GM23338 (cell line): ENCODE results near the gene FILIP1L.

Experiments
- CREB1 ChIP-seq: fragments of 250-450 bp; sonication (Bioruptor Pico); IDR thresholded peaks from 2 replicates; pipeline ENCODE4 v1.5.0; 2020; ENCODE audit warnings: low read depth, mild to moderate bottlenecking, moderate library complexity
- EZH2 ChIP-seq: fragments of 200-600 bp; sonication (generic); IDR thresholded peaks from one replicate; pipeline ENCODE4 v1.8.0; 2017; ENCODE audit warnings: antibody characterized with exemption, mild to moderate bottlenecking, low read depth; ENCODE audit not compliant: unreplicated experiment
- EZH2phosphoT487 ChIP-seq: fragments of 200-600 bp; sonication (generic); IDR thresholded peaks from one replicate; pipeline ENCODE4 v1.8.1; 2018; ENCODE audit warnings: antibody characterized with exemption; ENCODE audit not compliant: unreplicated experiment
- JUNB ChIP-seq: IDR thresholded peaks from one replicate; pipeline ENCODE4 v1.6.1; 2016; ENCODE audit warnings: antibody characterized with exemption; ENCODE audit not compliant: unreplicated experiment
- POLR2AphosphoS5 ChIP-seq: IDR thresholded peaks from 2 replicates; pipeline ENCODE4 v1.6.1; 2016; ENCODE audit warnings: antibody characterized with exemption, low read depth
- ZNF114 ChIP-seq: fragments of 250-450 bp; sonication (Bioruptor Pico); IDR thresholded peaks from 2 replicates; pipeline ENCODE4 v1.5.0; 2020; ENCODE audit warnings: mild to moderate bottlenecking, moderate library complexity
- TF ChIP-seq, protein P1 (sequence below), 2 experiments: fragments of 200-600 bp in 1 of 2; sonication (generic) in 1 of 2; conservative IDR thresholded peaks; 2 replicates each; pipeline versions ENCODE4 v1.5.1 to v1.6.1; 2016 to 2017; ENCODE audit warnings: antibody characterized with exemption in 2 of 2, low read depth in 2 of 2, mild to moderate bottlenecking in 2 of 2, moderate library complexity in 1 of 2
- TF ChIP-seq, protein P2 (sequence below): IDR thresholded peaks from one replicate; pipeline ENCODE4 v1.6.1; 2018; ENCODE audit warnings: antibody characterized with exemption; ENCODE audit not compliant: unreplicated experiment
- TF ChIP-seq, protein P3 (sequence below): fragments of 250-450 bp; sonication (Bioruptor Pico); IDR thresholded peaks from 2 replicates; pipeline ENCODE4 v1.5.0; 2020; ENCODE audit warnings: mild to moderate bottlenecking, moderate library complexity
- TF ChIP-seq, protein P4 (sequence below): IDR thresholded peaks from 2 replicates; pipeline ENCODE4 v1.6.1; 2016; ENCODE audit warnings: antibody characterized with exemption

DNA sequence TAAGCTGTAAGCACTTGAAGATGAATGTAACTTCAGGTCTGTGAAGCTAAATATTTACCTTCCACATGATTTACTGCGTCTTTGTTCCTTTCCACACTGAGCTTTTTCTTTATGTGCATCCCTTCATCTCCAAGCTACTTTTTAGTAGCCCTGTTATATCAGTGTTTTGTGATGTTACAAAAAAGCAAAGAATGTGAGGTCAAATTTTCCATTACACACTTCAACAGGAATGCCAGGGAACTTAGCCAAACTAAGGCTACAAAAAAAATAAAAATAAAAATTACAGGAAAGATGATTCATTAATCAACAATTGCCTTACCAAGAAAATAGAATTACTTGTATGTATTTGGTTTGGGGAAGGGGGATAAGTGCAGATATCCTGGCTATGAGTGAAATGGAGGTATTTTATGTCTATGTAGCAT lies 73.0 kb downstream of the FILIP1L start:
- TF ChIP-seq, protein P1, sequence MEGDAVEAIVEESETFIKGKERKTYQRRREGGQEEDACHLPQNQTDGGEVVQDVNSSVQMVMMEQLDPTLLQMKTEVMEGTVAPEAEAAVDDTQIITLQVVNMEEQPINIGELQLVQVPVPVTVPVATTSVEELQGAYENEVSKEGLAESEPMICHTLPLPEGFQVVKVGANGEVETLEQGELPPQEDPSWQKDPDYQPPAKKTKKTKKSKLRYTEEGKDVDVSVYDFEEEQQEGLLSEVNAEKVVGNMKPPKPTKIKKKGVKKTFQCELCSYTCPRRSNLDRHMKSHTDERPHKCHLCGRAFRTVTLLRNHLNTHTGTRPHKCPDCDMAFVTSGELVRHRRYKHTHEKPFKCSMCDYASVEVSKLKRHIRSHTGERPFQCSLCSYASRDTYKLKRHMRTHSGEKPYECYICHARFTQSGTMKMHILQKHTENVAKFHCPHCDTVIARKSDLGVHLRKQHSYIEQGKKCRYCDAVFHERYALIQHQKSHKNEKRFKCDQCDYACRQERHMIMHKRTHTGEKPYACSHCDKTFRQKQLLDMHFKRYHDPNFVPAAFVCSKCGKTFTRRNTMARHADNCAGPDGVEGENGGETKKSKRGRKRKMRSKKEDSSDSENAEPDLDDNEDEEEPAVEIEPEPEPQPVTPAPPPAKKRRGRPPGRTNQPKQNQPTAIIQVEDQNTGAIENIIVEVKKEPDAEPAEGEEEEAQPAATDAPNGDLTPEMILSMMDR (conservative IDR thresholded peaks at IDR 0.05; ENCODE audit: low read depth in 2 of 2) = no peak
- TF ChIP-seq EZH2 (no peak), POLR2AphosphoS5 (no peak), ZNF114 (no peak), CREB1 (CRISPR knock-in tag) (no peak), EZH2phosphoT487 (no peak), JUNB (no peak)
- TF ChIP-seq, protein P2, sequence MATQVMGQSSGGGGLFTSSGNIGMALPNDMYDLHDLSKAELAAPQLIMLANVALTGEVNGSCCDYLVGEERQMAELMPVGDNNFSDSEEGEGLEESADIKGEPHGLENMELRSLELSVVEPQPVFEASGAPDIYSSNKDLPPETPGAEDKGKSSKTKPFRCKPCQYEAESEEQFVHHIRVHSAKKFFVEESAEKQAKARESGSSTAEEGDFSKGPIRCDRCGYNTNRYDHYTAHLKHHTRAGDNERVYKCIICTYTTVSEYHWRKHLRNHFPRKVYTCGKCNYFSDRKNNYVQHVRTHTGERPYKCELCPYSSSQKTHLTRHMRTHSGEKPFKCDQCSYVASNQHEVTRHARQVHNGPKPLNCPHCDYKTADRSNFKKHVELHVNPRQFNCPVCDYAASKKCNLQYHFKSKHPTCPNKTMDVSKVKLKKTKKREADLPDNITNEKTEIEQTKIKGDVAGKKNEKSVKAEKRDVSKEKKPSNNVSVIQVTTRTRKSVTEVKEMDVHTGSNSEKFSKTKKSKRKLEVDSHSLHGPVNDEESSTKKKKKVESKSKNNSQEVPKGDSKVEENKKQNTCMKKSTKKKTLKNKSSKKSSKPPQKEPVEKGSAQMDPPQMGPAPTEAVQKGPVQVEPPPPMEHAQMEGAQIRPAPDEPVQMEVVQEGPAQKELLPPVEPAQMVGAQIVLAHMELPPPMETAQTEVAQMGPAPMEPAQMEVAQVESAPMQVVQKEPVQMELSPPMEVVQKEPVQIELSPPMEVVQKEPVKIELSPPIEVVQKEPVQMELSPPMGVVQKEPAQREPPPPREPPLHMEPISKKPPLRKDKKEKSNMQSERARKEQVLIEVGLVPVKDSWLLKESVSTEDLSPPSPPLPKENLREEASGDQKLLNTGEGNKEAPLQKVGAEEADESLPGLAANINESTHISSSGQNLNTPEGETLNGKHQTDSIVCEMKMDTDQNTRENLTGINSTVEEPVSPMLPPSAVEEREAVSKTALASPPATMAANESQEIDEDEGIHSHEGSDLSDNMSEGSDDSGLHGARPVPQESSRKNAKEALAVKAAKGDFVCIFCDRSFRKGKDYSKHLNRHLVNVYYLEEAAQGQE = no peak
- TF ChIP-seq, protein P3, sequence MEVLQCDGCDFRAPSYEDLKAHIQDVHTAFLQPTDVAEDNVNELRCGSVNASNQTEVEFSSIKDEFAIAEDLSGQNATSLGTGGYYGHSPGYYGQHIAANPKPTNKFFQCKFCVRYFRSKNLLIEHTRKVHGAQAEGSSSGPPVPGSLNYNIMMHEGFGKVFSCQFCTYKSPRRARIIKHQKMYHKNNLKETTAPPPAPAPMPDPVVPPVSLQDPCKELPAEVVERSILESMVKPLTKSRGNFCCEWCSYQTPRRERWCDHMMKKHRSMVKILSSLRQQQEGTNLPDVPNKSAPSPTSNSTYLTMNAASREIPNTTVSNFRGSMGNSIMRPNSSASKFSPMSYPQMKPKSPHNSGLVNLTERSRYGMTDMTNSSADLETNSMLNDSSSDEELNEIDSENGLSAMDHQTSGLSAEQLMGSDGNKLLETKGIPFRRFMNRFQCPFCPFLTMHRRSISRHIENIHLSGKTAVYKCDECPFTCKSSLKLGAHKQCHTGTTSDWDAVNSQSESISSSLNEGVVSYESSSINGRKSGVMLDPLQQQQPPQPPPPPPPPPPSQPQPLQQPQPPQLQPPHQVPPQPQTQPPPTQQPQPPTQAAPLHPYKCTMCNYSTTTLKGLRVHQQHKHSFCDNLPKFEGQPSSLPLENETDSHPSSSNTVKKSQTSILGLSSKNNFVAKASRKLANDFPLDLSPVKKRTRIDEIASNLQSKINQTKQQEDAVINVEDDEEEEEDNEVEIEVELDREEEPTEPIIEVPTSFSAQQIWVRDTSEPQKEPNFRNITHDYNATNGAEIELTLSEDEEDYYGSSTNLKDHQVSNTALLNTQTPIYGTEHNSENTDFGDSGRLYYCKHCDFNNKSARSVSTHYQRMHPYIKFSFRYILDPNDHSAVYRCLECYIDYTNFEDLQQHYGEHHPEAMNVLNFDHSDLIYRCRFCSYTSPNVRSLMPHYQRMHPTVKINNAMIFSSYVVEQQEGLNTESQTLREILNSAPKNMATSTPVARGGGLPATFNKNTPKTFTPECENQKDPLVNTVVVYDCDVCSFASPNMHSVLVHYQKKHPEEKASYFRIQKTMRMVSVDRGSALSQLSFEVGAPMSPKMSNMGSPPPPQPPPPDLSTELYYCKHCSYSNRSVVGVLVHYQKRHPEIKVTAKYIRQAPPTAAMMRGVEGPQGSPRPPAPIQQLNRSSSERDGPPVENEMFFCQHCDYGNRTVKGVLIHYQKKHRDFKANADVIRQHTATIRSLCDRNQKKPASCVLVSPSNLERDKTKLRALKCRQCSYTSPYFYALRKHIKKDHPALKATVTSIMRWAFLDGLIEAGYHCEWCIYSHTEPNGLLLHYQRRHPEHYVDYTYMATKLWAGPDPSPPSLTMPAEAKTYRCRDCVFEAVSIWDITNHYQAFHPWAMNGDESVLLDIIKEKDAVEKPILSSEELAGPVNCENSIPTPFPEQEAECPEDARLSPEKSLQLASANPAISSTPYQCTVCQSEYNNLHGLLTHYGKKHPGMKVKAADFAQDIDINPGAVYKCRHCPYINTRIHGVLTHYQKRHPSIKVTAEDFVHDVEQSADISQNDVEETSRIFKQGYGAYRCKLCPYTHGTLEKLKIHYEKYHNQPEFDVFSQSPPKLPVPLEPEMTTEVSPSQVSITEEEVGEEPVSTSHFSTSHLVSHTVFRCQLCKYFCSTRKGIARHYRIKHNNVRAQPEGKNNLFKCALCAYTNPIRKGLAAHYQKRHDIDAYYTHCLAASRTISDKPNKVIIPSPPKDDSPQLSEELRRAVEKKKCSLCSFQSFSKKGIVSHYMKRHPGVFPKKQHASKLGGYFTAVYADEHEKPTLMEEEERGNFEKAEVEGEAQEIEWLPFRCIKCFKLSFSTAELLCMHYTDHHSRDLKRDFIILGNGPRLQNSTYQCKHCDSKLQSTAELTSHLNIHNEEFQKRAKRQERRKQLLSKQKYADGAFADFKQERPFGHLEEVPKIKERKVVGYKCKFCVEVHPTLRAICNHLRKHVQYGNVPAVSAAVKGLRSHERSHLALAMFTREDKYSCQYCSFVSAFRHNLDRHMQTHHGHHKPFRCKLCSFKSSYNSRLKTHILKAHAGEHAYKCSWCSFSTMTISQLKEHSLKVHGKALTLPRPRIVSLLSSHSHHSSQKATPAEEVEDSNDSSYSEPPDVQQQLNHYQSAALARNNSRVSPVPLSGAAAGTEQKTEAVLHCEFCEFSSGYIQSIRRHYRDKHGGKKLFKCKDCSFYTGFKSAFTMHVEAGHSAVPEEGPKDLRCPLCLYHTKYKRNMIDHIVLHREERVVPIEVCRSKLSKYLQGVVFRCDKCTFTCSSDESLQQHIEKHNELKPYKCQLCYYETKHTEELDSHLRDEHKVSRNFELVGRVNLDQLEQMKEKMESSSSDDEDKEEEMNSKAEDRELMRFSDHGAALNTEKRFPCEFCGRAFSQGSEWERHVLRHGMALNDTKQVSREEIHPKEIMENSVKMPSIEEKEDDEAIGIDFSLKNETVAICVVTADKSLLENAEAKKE (CRISPR knock-in tag) = no peak
- TF ChIP-seq, protein P4, sequence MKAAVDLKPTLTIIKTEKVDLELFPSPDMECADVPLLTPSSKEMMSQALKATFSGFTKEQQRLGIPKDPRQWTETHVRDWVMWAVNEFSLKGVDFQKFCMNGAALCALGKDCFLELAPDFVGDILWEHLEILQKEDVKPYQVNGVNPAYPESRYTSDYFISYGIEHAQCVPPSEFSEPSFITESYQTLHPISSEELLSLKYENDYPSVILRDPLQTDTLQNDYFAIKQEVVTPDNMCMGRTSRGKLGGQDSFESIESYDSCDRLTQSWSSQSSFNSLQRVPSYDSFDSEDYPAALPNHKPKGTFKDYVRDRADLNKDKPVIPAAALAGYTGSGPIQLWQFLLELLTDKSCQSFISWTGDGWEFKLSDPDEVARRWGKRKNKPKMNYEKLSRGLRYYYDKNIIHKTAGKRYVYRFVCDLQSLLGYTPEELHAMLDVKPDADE = no peak
